ENCODE results near the gene MDFI.

DNA sequence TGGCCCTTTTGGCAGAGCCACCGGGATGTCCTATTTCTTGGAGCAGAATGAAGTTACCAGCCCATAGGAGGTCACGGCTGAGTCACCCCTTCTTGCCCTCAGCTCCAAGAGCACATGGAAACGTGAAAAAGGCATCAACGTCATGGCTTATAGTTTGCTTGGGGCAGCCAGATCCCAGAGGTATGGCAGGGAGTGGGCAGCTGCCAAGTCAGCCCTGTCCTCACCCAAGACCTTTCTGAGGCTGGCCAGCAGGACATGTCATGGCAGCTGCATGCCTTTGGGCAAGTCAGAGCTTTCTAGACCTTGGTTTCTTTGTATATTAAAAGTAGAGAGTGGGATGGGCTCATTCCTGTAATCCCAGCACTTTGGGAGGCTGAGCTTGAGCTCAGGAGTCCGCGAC, 8.2 kb upstream of the MDFI start:
- TF ChIP-seq, protein P1, sequence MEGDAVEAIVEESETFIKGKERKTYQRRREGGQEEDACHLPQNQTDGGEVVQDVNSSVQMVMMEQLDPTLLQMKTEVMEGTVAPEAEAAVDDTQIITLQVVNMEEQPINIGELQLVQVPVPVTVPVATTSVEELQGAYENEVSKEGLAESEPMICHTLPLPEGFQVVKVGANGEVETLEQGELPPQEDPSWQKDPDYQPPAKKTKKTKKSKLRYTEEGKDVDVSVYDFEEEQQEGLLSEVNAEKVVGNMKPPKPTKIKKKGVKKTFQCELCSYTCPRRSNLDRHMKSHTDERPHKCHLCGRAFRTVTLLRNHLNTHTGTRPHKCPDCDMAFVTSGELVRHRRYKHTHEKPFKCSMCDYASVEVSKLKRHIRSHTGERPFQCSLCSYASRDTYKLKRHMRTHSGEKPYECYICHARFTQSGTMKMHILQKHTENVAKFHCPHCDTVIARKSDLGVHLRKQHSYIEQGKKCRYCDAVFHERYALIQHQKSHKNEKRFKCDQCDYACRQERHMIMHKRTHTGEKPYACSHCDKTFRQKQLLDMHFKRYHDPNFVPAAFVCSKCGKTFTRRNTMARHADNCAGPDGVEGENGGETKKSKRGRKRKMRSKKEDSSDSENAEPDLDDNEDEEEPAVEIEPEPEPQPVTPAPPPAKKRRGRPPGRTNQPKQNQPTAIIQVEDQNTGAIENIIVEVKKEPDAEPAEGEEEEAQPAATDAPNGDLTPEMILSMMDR (IDR thresholded peaks at IDR 0.05): no peak
- no peak for TF ChIP-seq CREB1 (CRISPR knock-in tag; IDR thresholded peaks at IDR 0.05)
- TF ChIP-seq, protein P2, sequence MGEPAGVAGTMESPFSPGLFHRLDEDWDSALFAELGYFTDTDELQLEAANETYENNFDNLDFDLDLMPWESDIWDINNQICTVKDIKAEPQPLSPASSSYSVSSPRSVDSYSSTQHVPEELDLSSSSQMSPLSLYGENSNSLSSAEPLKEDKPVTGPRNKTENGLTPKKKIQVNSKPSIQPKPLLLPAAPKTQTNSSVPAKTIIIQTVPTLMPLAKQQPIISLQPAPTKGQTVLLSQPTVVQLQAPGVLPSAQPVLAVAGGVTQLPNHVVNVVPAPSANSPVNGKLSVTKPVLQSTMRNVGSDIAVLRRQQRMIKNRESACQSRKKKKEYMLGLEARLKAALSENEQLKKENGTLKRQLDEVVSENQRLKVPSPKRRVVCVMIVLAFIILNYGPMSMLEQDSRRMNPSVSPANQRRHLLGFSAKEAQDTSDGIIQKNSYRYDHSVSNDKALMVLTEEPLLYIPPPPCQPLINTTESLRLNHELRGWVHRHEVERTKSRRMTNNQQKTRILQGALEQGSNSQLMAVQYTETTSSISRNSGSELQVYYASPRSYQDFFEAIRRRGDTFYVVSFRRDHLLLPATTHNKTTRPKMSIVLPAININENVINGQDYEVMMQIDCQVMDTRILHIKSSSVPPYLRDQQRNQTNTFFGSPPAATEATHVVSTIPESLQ (CRISPR knock-in tag; IDR thresholded peaks at IDR 0.05): no peak
- TF ChIP-seq, protein P3, sequence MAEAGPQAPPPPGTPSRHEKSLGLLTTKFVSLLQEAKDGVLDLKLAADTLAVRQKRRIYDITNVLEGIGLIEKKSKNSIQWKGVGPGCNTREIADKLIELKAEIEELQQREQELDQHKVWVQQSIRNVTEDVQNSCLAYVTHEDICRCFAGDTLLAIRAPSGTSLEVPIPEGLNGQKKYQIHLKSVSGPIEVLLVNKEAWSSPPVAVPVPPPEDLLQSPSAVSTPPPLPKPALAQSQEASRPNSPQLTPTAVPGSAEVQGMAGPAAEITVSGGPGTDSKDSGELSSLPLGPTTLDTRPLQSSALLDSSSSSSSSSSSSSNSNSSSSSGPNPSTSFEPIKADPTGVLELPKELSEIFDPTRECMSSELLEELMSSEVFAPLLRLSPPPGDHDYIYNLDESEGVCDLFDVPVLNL (CRISPR knock-in tag; IDR thresholded peaks at IDR 0.05; ENCODE audit: borderline replicate concordance, low read depth): no peak
- no peak for TF ChIP-seq FOXJ3 (CRISPR knock-in tag; IDR thresholded peaks at IDR 0.05; ENCODE audit: borderline replicate concordance)
- no peak for TF ChIP-seq TEAD4 (CRISPR knock-in tag; IDR thresholded peaks at IDR 0.05)
- TF ChIP-seq JAZF1 (CRISPR knock-in tag; IDR thresholded peaks at IDR 0.05): no peak
